Measurements from ENCODE around the gene ARHGEF3. TPM values are rescaled to one million over a fixed set of nuclear protein-coding genes. Genes with fewer than 3 reads are reported as not detected.

ARHGEF3 gene
- polyA plus RNA-seq, 1 donor from 2014 or later = 4.1 TPM

- H3K9ac ChIP-seq (ENCODE audit: low read length) = no peak overlapping the region
- H3K27ac ChIP-seq (ENCODE audit: low read length) = no peak overlapping the region
- no peak overlapping the region for H3K4me3 ChIP-seq (ENCODE audit: low read length)
- H2AFZ ChIP-seq (ENCODE audit: low read depth, low read length) = no peak overlapping the region
- no peaks in the 10 kb centered on the region for H4K20me1 ChIP-seq (ENCODE audit: insufficient read depth)
- no peaks in the 10 kb centered on the region for H3K36me3 ChIP-seq (ENCODE audit: insufficient read depth, low read length)
- no peaks in the 10 kb centered on the region for H3K9me2 ChIP-seq (ENCODE audit: insufficient read depth, low read length)
- no peaks in the 10 kb centered on the region for H3K9me3 ChIP-seq (ENCODE audit: low read length)
- no peaks in the 10 kb centered on the region for H3F3A ChIP-seq (ENCODE audit: insufficient read depth, low read length, poor library complexity, severe bottlenecking)
- TF ChIP-seq RAD21 (conservative IDR thresholded peaks at IDR 0.05) = no peak
- no peak for TF ChIP-seq CTCF (IDR thresholded peaks at IDR 0.05; ENCODE audit: poor library complexity, severe bottlenecking)
- no peak for TF ChIP-seq EP300 (conservative IDR thresholded peaks at IDR 0.05; ENCODE audit: poor library complexity, severe bottlenecking)
- no peak for TF ChIP-seq POLR2AphosphoS5 (IDR thresholded peaks at IDR 0.05)
- H3K79me2 ChIP-seq (replicated peaks; ENCODE audit: insufficient read depth, low read length) = no peaks in the 10 kb centered on the region
- H3K4me2 ChIP-seq (ENCODE audit: low read length) = no peak overlapping the region
- peaks cover 12% of the 10 kb centered on the region for H3K27me3 ChIP-seq (ENCODE audit: insufficient read depth, low read depth, low read length)
Measured at GRCh38 chr3:56806407-56806806, 4.7 kb upstream of the ARHGEF3 start.

GRCh38 chr3:56802790-56803189 is 1.0 kb upstream of the ARHGEF3 start:
- H2AFZ ChIP-seq (ENCODE audit: low read depth, low read length) = no peak overlapping the region
- H3K9ac ChIP-seq (ENCODE audit: low read length) = no peak overlapping the region
- no peaks in the 10 kb centered on the region for H3K9me3 ChIP-seq (ENCODE audit: low read length)
- no peak overlapping the region for H3K4me3 ChIP-seq (ENCODE audit: low read length)
- H4K20me1 ChIP-seq (ENCODE audit: insufficient read depth) = no peaks in the 10 kb centered on the region
- H3F3A ChIP-seq (ENCODE audit: insufficient read depth, low read length, poor library complexity, severe bottlenecking) = no peaks in the 10 kb centered on the region
- H3K79me2 ChIP-seq (replicated peaks; ENCODE audit: insufficient read depth, low read length) = no peaks in the 10 kb centered on the region
- H3K27ac ChIP-seq (ENCODE audit: low read length) = no peak overlapping the region
- TF ChIP-seq RAD21 (conservative IDR thresholded peaks at IDR 0.05) = no peak
- TF ChIP-seq POLR2AphosphoS5 (IDR thresholded peaks at IDR 0.05) = no peak
- no peak for TF ChIP-seq CTCF (IDR thresholded peaks at IDR 0.05; ENCODE audit: poor library complexity, severe bottlenecking)
- TF ChIP-seq TAF1 (IDR thresholded peaks at IDR 0.05; ENCODE audit: low read depth) = no peak
- TF ChIP-seq REST (IDR thresholded peaks at IDR 0.05; ENCODE audit: borderline replicate concordance) = no peak
- no peak for TF ChIP-seq SMC3 (conservative IDR thresholded peaks at IDR 0.05; ENCODE audit: poor library complexity)
- TF ChIP-seq MXI1 (conservative IDR thresholded peaks at IDR 0.05; ENCODE audit: poor library complexity, severe bottlenecking) = no peak
- no peak overlapping the region for H3K4me2 ChIP-seq (ENCODE audit: low read length)
- H3K36me3 ChIP-seq (ENCODE audit: insufficient read depth, low read length) = no peaks in the 10 kb centered on the region
- H3K27me3 ChIP-seq (ENCODE audit: insufficient read depth, low read depth, low read length) = peaks cover 15% of the 10 kb centered on the region
- H3K9me2 ChIP-seq (ENCODE audit: insufficient read depth, low read length) = no peaks in the 10 kb centered on the region
